Osteocyte (in vitro differentiated cells): ENCODE measurements around the gene OSBP. TPM values are rescaled to one million over a fixed set of nuclear protein-coding genes. Genes with fewer than 3 reads are reported as not detected.

Experiments used
- DNase-seq: peaks from one replicate; pipeline ENCODE4 v3.0.0; 2021; ENCODE audit warnings: mixed read lengths; ENCODE audit not compliant: unreplicated experiment; ENCODE audit errors: extremely low spot score
- H3K27ac Mint-ChIP-seq: one replicate; pipeline ENCODE4 v1.8.0; 2021; ENCODE audit warnings: mild to moderate bottlenecking, mixed read lengths; ENCODE audit not compliant: unreplicated experiment
- H3K27me3 Mint-ChIP-seq: one replicate; pipeline ENCODE4 v1.8.0; 2021; ENCODE audit warnings: mixed read lengths; ENCODE audit not compliant: unreplicated experiment
- H3K36me3 Mint-ChIP-seq: one replicate; pipeline ENCODE4 v1.8.0; 2021; ENCODE audit warnings: mixed read lengths; ENCODE audit not compliant: unreplicated experiment
- H3K4me1 Mint-ChIP-seq: one replicate; pipeline ENCODE4 v1.8.0; 2021; ENCODE audit warnings: mixed read lengths; ENCODE audit not compliant: unreplicated experiment
- H3K4me3 Mint-ChIP-seq: one replicate; pipeline ENCODE4 v1.8.0; 2021; ENCODE audit warnings: mild to moderate bottlenecking, moderate library complexity, mixed read lengths; ENCODE audit not compliant: unreplicated experiment
- H3K9me3 Mint-ChIP-seq: one replicate; pipeline ENCODE4 v1.8.0; 2021; ENCODE audit warnings: mixed read lengths; ENCODE audit not compliant: unreplicated experiment
- total RNA-seq: library from RNA; stranded (reverse); gene quantifications from 2 replicates; pipeline ENCODE4 v1.2.1, GENCODE V29; 2021
- TF ChIP-seq, protein P1 (sequence below): fragments of 200-600 bp; sonication (generic); IDR thresholded peaks from 2 replicates; pipeline ENCODE4 v1.5.0; 2021; ENCODE audit warnings: antibody characterized with exemption, mild to moderate bottlenecking, moderate library complexity

Gene OSBP
- total RNA-seq, 1 donor from 2014 or later = 45.7 TPM

DNA sequence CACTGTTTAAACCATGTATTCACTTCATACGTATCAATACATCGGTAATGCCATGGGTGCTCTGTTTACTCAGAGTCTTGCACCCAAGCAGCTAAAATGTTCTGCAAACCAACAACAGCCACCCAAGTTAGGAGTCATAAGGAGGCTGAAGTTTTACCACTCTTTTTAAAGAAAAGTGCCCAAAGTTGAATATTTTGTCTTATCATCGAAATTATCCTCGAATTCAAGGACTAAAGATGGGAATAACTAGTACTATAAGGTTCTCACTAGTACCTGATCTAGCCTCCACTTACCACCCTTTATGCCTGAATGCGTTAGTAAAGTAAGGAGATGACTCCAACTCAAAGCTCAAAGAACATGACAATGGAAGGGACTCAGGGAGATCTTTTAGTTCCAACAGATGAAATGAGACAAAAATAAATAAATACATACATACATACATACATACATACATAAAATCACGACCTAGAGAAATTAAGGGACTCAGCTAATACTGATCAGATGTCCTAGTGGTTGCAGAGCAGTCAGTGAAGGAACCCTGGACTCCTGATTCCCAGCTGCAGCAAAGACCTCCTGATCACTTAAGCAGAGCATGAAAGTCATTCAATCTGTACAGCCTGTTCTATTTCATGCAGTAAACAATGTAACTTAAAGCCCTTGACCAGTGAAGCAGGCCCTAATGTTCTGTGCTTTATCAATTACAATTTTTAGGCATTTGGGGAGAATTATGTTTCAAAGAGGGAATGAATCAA is 7.7 kb downstream of the OSBP start:
- H3K9me3 Mint-ChIP-seq = no peaks in the 10 kb centered on the region
- TF ChIP-seq, protein P1, sequence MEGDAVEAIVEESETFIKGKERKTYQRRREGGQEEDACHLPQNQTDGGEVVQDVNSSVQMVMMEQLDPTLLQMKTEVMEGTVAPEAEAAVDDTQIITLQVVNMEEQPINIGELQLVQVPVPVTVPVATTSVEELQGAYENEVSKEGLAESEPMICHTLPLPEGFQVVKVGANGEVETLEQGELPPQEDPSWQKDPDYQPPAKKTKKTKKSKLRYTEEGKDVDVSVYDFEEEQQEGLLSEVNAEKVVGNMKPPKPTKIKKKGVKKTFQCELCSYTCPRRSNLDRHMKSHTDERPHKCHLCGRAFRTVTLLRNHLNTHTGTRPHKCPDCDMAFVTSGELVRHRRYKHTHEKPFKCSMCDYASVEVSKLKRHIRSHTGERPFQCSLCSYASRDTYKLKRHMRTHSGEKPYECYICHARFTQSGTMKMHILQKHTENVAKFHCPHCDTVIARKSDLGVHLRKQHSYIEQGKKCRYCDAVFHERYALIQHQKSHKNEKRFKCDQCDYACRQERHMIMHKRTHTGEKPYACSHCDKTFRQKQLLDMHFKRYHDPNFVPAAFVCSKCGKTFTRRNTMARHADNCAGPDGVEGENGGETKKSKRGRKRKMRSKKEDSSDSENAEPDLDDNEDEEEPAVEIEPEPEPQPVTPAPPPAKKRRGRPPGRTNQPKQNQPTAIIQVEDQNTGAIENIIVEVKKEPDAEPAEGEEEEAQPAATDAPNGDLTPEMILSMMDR = no peak
- H3K4me1 Mint-ChIP-seq = peaks cover 17% of the 10 kb centered on the region
- no peak overlapping the region for H3K4me3 Mint-ChIP-seq
- peaks cover 39% of the 10 kb centered on the region for H3K36me3 Mint-ChIP-seq
- H3K27me3 Mint-ChIP-seq = no peaks in the 10 kb centered on the region
- DNase-seq = no peak
- no peak overlapping the region for H3K27ac Mint-ChIP-seq

DNA sequence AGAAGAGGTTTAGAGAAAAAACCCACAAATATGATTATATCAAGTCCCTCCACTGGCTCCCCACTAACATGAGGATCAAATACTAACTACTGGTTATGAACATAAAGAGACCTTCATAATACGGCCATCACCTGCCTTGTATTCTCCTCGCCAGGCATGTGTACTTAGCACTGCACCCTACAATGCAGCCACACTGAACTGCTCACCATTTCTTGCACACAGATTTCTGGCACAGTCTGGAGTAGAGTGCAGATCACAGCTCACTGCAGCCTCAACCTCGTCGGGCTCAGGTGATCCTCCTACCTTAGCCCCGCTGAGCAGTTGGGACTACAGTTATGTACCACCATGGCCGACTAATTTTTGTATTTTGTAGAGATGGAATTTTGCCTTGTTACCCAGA is 13.1 kb downstream of the OSBP start:
- no peak for DNase-seq
- Mint-ChIP-seq H3K4me1 (no peaks in the 10 kb centered on the region), H3K4me3 (no peak overlapping the region), H3K36me3 (peaks cover 51% of the 10 kb centered on the region), H3K9me3 (no peaks in the 10 kb centered on the region), H3K27ac (no peak overlapping the region), H3K27me3 (no peaks in the 10 kb centered on the region)
- TF ChIP-seq, protein P1 = no peak

DNA sequence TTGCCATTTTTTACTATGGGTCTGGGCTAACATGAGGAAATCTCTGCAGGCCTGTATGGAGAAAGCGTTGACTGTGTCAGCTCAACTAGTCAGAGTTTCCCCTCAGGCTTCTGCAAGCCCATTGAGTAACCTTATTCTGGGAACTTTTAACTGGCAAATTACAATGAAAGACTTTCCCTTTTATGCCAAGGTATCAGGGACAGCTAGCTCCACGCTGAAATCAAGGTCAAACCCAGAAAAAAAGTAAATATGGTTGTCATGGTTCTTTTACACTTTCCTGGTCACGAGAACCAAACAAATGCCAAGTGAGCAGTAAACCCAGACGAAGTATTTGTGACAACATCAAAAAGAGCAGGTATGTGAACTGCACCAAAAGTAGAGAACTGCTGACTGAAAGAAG is 13.8 kb downstream of the OSBP start:
- H3K4me1 Mint-ChIP-seq = no peaks in the 10 kb centered on the region
- peaks cover 48% of the 10 kb centered on the region for H3K36me3 Mint-ChIP-seq
- no peak overlapping the region for H3K27ac Mint-ChIP-seq
- no peaks in the 10 kb centered on the region for H3K27me3 Mint-ChIP-seq
- no peaks in the 10 kb centered on the region for H3K9me3 Mint-ChIP-seq
- no peak overlapping the region for H3K4me3 Mint-ChIP-seq
- TF ChIP-seq, protein P1 = no peak
- DNase-seq = no peak

DNA sequence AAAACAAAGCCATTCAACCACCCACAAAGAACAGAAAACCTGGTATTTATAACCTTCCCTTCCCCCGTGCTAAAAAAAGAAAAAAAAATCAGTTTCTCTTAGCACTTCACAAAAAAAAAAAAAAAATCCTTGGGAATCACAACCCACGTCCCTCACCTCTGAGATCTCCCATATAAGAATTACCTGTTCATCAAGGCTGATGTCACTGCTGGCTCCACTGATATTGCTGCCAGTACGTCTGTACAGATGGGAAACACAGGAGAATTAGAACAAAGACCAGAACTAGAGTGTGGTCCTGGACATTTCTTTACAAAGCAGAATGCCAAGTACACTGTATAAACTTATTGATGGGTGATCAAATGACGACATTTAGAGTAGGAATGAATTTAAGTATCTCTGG is 14.9 kb downstream of the OSBP start:
- Mint-ChIP-seq H3K4me3 (no peak overlapping the region), H3K4me1 (no peaks in the 10 kb centered on the region), H3K36me3 (peaks cover 48% of the 10 kb centered on the region), H3K27me3 (no peaks in the 10 kb centered on the region), H3K9me3 (no peaks in the 10 kb centered on the region), H3K27ac (no peak overlapping the region)
- DNase-seq = no peak
- TF ChIP-seq, protein P1 = no peak

DNA sequence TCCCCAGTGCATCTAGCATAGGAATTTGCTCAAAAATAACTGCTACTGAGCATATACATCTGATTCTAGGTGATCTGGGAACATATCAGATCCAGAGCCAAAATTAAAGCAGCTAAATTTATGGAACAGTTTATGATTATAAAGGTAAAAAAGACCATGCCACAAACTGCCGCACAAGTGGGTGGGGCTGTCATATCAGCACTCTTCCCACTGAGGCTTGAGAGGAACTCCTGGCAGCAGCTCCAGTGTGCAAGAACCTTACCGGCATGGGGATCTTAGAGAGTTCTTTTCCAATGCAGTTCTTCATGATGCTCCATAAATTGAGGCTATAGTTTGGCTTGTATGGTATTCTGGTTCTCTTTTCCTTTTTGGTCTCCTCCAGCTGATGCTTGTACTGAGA is 15.3 kb downstream of the OSBP start:
- no peak overlapping the region for H3K27ac Mint-ChIP-seq
- no peak overlapping the region for H3K4me3 Mint-ChIP-seq
- H3K9me3 Mint-ChIP-seq = no peaks in the 10 kb centered on the region
- H3K27me3 Mint-ChIP-seq = no peaks in the 10 kb centered on the region
- H3K36me3 Mint-ChIP-seq = peaks cover 47% of the 10 kb centered on the region
- TF ChIP-seq, protein P1 = no peak
- DNase-seq = no peak
- H3K4me1 Mint-ChIP-seq = no peaks in the 10 kb centered on the region
